Sigmoid colon (tissue), 3 donors: ENCODE results near the gene CDK5.

Experiments used
- CTCF ChIP-seq, 4 experiments: fragments of 450-650 bp in 3 of 4; fragments of 200-600 bp in 1 of 4; IDR thresholded peaks; one replicate each; pipeline ENCODE4 v1.5.1; 2016 to 2019; ENCODE audit warnings: antibody characterized with exemption in 4 of 4, mild to moderate bottlenecking in 3 of 4, moderate library complexity in 2 of 4
- POLR2A ChIP-seq, 2 donors: fragments of 450-650 bp; IDR thresholded peaks; one replicate each; pipeline ENCODE4 v1.6.1; 2016; ENCODE audit warnings: antibody characterized with exemption in 2 of 2, mild to moderate bottlenecking in 2 of 2, moderate library complexity in 2 of 2

- no peak for TF ChIP-seq CTCF (IDR thresholded peaks at IDR 0.05)
- TF ChIP-seq POLR2A (IDR thresholded peaks at IDR 0.05), result no peak
Observed at GRCh38 chr7:151053096-151053495, 4.6 kb downstream of the CDK5 start.
